Osteoblast (primary cell): ENCODE measurements around the gene SIX1. TPM values are rescaled to one million over a fixed set of nuclear protein-coding genes. Genes with fewer than 3 reads are reported as not detected.

Source experiments
- DNase-seq: peaks from one replicate; pipeline ENCODE4 v3.0.0; 2011; ENCODE audit warnings: low spot score, mixed read lengths; ENCODE audit not compliant: insufficient read length; ENCODE audit errors: missing footprints
- H2AFZ ChIP-seq: 2 replicates; pipeline ENCODE4 v1.6.0; 2011; ENCODE audit warnings: mild to moderate bottlenecking, low read length
- H3K27ac ChIP-seq: 2 replicates; pipeline ENCODE4 v1.5.1; 2011; ENCODE audit warnings: mild to moderate bottlenecking, low read depth, low read length, moderate library complexity
- H3K27me3 ChIP-seq: 2 replicates; pipeline ENCODE4 v1.6.0; 2012; ENCODE audit warnings: mild to moderate bottlenecking, control low read depth, inconsistent platforms, low read length, moderate library complexity; ENCODE audit not compliant: insufficient read depth
- H3K36me3 ChIP-seq: 2 replicates; pipeline ENCODE4 v1.5.1; 2011; ENCODE audit warnings: mild to moderate bottlenecking, low read length, control low read depth, moderate library complexity; ENCODE audit not compliant: insufficient read depth
- H3K4me1 ChIP-seq: 2 replicates; pipeline ENCODE4 v1.5.1; 2011; ENCODE audit warnings: mild to moderate bottlenecking, low read length, control low read depth, moderate library complexity; ENCODE audit not compliant: insufficient read depth
- H3K4me2 ChIP-seq: 2 replicates; pipeline ENCODE4 v1.6.0; 2011; ENCODE audit warnings: mild to moderate bottlenecking, low read length; ENCODE audit not compliant: insufficient read depth
- H3K4me3 ChIP-seq: fragments of 200-600 bp; sonication (generic); 3 replicates; pipeline ENCODE4 v1.5.1; 2012; ENCODE audit warnings: mild to moderate bottlenecking, low read length, inconsistent platforms; ENCODE audit not compliant: insufficient read depth
- H3K79me2 ChIP-seq: 2 replicates; pipeline ENCODE4 v1.6.0; 2012; ENCODE audit warnings: mild to moderate bottlenecking, low read length, control low read depth, inconsistent platforms; ENCODE audit not compliant: insufficient read depth
- H3K9me3 ChIP-seq: 2 replicates; pipeline ENCODE4 v1.5.1; 2011; ENCODE audit warnings: low read depth, low read length, control low read depth
- H4K20me1 ChIP-seq: 2 replicates; pipeline ENCODE4 v1.6.0; 2012; ENCODE audit warnings: mild to moderate bottlenecking, low read length, control low read depth; ENCODE audit not compliant: insufficient read depth
- CTCF ChIP-seq: IDR thresholded peaks from 2 replicates; pipeline ENCODE4 v1.5.1; 2011; ENCODE audit warnings: mild to moderate bottlenecking, low read depth, low read length, moderate library complexity; ENCODE audit errors: extremely low read depth
- total RNA-seq: library from RNA; depleted of rRNA; stranded (reverse); fragments of >200 nt; gene quantifications from 2 replicates; pipeline ENCODE4 v1.2.3, GENCODE V29; 2012

Gene SIX1
- total RNA-seq, 1 donor = 18.1 TPM

GRCh38 chr14:60643463-60644314 lies 5.6 kb downstream of the SIX1 start:
- H3K36me3 ChIP-seq = peaks cover 8% of the 10 kb centered on the region
- H4K20me1 ChIP-seq = peaks cover 3% of the 10 kb centered on the region
- TF ChIP-seq CTCF = no peak
- peaks cover 34% of the 10 kb centered on the region for H3K4me1 ChIP-seq
- H3K79me2 ChIP-seq = peaks cover 75% of the 10 kb centered on the region
- peak; percentile 85 for DNase-seq
- H3K4me3 ChIP-seq = peak overlapping the region; percentile 58
- H3K9me3 ChIP-seq = no peaks in the 10 kb centered on the region
- peak overlapping the region; percentile 45 for H2AFZ ChIP-seq
- peak overlapping the region; percentile 99 for H3K4me2 ChIP-seq
- no peaks in the 10 kb centered on the region for H3K27me3 ChIP-seq
- peak overlapping the region; percentile 47 for H3K27ac ChIP-seq

GRCh38 chr14:60643141-60643462 lies 6.2 kb downstream of the SIX1 start:
- Histone ChIP-seq H2AFZ (peak overlapping the region; percentile 45), H3K4me1 (peaks cover 39% of the 10 kb centered on the region), H3K27me3 (no peaks in the 10 kb centered on the region), H3K27ac (peak overlapping the region; percentile 47), H3K79me2 (peaks cover 70% of the 10 kb centered on the region), H4K20me1 (peaks cover 3% of the 10 kb centered on the region), H3K9me3 (no peaks in the 10 kb centered on the region), H3K36me3 (peaks cover 8% of the 10 kb centered on the region), H3K4me3 (peak overlapping the region; percentile 58), H3K4me2 (peak overlapping the region; percentile 99)
- DNase-seq = no peak
- TF ChIP-seq CTCF = no peak

GRCh38 chr14:60642270-60643140 lies 6.8 kb downstream of the SIX1 start:
- Histone ChIP-seq H3K4me1 (peaks cover 40% of the 10 kb centered on the region), H3K27ac (no peak overlapping the region), H3K9me3 (no peaks in the 10 kb centered on the region), H4K20me1 (no peaks in the 10 kb centered on the region), H3K4me2 (no peak overlapping the region), H3K36me3 (peaks cover 8% of the 10 kb centered on the region), H3K4me3 (no peak overlapping the region), H2AFZ (no peak overlapping the region), H3K79me2 (peaks cover 64% of the 10 kb centered on the region), H3K27me3 (no peaks in the 10 kb centered on the region)
- no peak for TF ChIP-seq CTCF
- DNase-seq = no peak
